GM12878 (cell line): ENCODE results near the gene SIRPD. TPM values are rescaled to one million over a fixed set of nuclear protein-coding genes. Genes with fewer than 3 reads are reported as not detected.

Source experiments
- ATAC-seq: fragments of 200-7000 bp; cut with Tn5 transposase; 3 replicates; pipeline ENCODE4 v1.9.1; 2020; ENCODE audit warnings: mild to moderate bottlenecking, moderate library complexity
- BruUV-seq: library from RNA; stranded (reverse); fragments of 400-500 nt; replicated peaks from 2 replicates; lab custom pipeline; 2021; lab: Mats Ljungman, UMichigan
- CTCF ChIA-PET: fragments of 300-600 bp; sonication (Branson Sonifier 250); formaldehyde crosslinking; extraction: SDS; loops from one replicate; lab custom pipeline; 2021; ENCODE audit warnings: inconsistent platforms; lab: Yijun Ruan, JAX
- POLR2A ChIA-PET: fragments of 350-600 bp; formaldehyde crosslinking; extraction: SDS; loops from one replicate; lab custom pipeline; 2021; ENCODE audit warnings: inconsistent platforms; lab: Charles Lee
- RAD21 ChIA-PET: fragments of 300-600 bp; sonication (Branson Sonifier 250); formaldehyde crosslinking; loops from one replicate; lab custom pipeline; 2023; ENCODE audit warnings: antibody characterized with exemption; ENCODE audit not compliant: unreplicated experiment; lab: Charles Lee
- SMC1A ChIA-PET: fragments of 300-600 bp; sonication (Branson Sonifier 250); formaldehyde crosslinking; loops from one replicate; lab custom pipeline; 2023; ENCODE audit not compliant: unreplicated experiment, uncharacterized antibody; lab: Charles Lee
- DNase-seq: peaks from one replicate; pipeline ENCODE4 v3.0.0-alpha.2; 2011; ENCODE audit warnings: low read depth, low spot score
- FAIRE-seq: peaks from 3 replicates; lab custom pipeline; 2011; peaks lifted over from hg19 to GRCh38; lab: Jason Lieb, UNC
- H2AFZ ChIP-seq: 2 replicates; pipeline ENCODE4 v1.6.0; 2011; ENCODE audit warnings: low read depth, low read length, control low read depth; ENCODE audit not compliant: control insufficient read depth
- H3K27ac ChIP-seq: 2 replicates; pipeline ENCODE4 v1.5.1; 2011; ENCODE audit warnings: control low read depth; ENCODE audit not compliant: control insufficient read depth, insufficient read depth
- H3K27me3 ChIP-seq, 2 experiments: replicated peaks in 1 of 2; 2 replicates each; pipeline versions ENCODE4 v1.6.0 to v1.6.1; 2011; ENCODE audit warnings: low read length in 1 of 2; ENCODE audit not compliant: control insufficient read depth in 2 of 2, insufficient read depth in 2 of 2
- H3K36me3 ChIP-seq, 2 experiments: 2 replicates each; pipeline ENCODE4 v1.5.1; 2011; ENCODE audit warnings: low read length in 1 of 2; ENCODE audit not compliant: control insufficient read depth in 2 of 2, insufficient read depth in 2 of 2
- H3K4me1 ChIP-seq: 2 replicates; pipeline ENCODE4 v1.6.1; 2011; ENCODE audit warnings: mild to moderate bottlenecking, low read length, moderate library complexity, mixed read lengths; ENCODE audit not compliant: control insufficient read depth, insufficient read depth
- H3K4me2 ChIP-seq: 2 replicates; pipeline ENCODE4 v1.6.0; 2011; ENCODE audit warnings: control low read depth; ENCODE audit not compliant: control insufficient read depth, insufficient read depth
- H3K4me3 ChIP-seq: fragments of 200-600 bp; sonication (generic); 2 replicates; pipeline ENCODE4 v1.5.1; 2016
- H3K79me2 ChIP-seq: 2 replicates; pipeline ENCODE4 v1.6.0; 2011; ENCODE audit warnings: low read length; ENCODE audit not compliant: control insufficient read depth, insufficient read depth
- H3K9ac ChIP-seq: 2 replicates; pipeline ENCODE4 v1.8.0; 2011; ENCODE audit warnings: low read length, control low read depth, mixed read lengths; ENCODE audit not compliant: control insufficient read depth, insufficient read depth
- H3K9me3 ChIP-seq: replicated peaks from 3 replicates; pipeline ENCODE4 v1.5.1; 2011; ENCODE audit warnings: mild to moderate bottlenecking, low read length; ENCODE audit not compliant: control insufficient read depth, insufficient read depth
- H4K20me1 ChIP-seq: 2 replicates; pipeline ENCODE4 v1.6.0; 2011; ENCODE audit not compliant: control insufficient read depth, insufficient read depth
- BRCA1 ChIP-seq: IDR thresholded peaks from 2 replicates; pipeline ENCODE4 v1.6.1; 2011; ENCODE audit warnings: low read depth, low read length, improper control_type of control experiment
- CBFB ChIP-seq: IDR thresholded peaks from 2 replicates; pipeline ENCODE4 v1.6.1; 2016; ENCODE audit warnings: antibody characterized with exemption, low read depth
- ESRRA ChIP-seq: IDR thresholded peaks from 2 replicates; pipeline ENCODE4 v1.6.1; 2012; ENCODE audit warnings: mild to moderate bottlenecking, low read length, improper control_type of control experiment
- EZH2 ChIP-seq: IDR thresholded peaks from 2 replicates; pipeline ENCODE4 v1.6.1; 2012; ENCODE audit warnings: low read depth, mild to moderate bottlenecking, control low read depth, inconsistent platforms, low read length, borderline replicate concordance; ENCODE audit not compliant: control insufficient read depth
- HSF1 ChIP-seq: fragments of 150-350 bp; IDR thresholded peaks from 2 replicates; pipeline ENCODE4 v1.6.1; 2014; ENCODE audit warnings: mild to moderate bottlenecking, low read depth, low read length
- IRF3 ChIP-seq: fragments of 450-650 bp; IDR thresholded peaks from 2 replicates; pipeline ENCODE4 v1.6.1; 2014; ENCODE audit warnings: mild to moderate bottlenecking
- IRF4 ChIP-seq: IDR thresholded peaks from 2 replicates; pipeline ENCODE4 v1.6.1; 2011; ENCODE audit warnings: low read depth, low read length
- JUND ChIP-seq: IDR thresholded peaks from 2 replicates; pipeline ENCODE4 v1.6.1; 2012; ENCODE audit warnings: low read depth, mild to moderate bottlenecking, low read length, improper control_type of control experiment, moderate library complexity
- KAT2A ChIP-seq: conservative IDR thresholded peaks from 2 replicates; pipeline ENCODE4 v1.6.1; 2011; ENCODE audit warnings: low read depth, low read length; ENCODE audit not compliant: control insufficient read depth
- KDM1A ChIP-seq: fragments of 200-600 bp; sonication (generic); IDR thresholded peaks from 2 replicates; pipeline ENCODE4 v1.6.1; 2016; ENCODE audit warnings: borderline replicate concordance
- NFYB ChIP-seq: IDR thresholded peaks from 2 replicates; pipeline ENCODE4 v1.6.1; 2011; ENCODE audit warnings: low read depth, mild to moderate bottlenecking, low read length, improper control_type of control experiment, moderate library complexity; ENCODE audit not compliant: insufficient read depth
- NR2C2 ChIP-seq: IDR thresholded peaks from 2 replicates; pipeline ENCODE4 v1.6.1; 2011; ENCODE audit warnings: borderline replicate concordance, low read depth; ENCODE audit not compliant: control insufficient read depth, insufficient read length
- PKNOX1 ChIP-seq: fragments of 450-650 bp; IDR thresholded peaks from 2 replicates; pipeline ENCODE4 v1.6.1; 2016; ENCODE audit warnings: mild to moderate bottlenecking
- RELA ChIP-seq: fragments of 450-650 bp; IDR thresholded peaks from 2 replicates; pipeline ENCODE4 v1.8.0; 2014; ENCODE audit warnings: borderline replicate concordance; ENCODE audit not compliant: partially characterized antibody
- TAF1 ChIP-seq: IDR thresholded peaks from 2 replicates; pipeline ENCODE4 v1.6.1; 2011; ENCODE audit warnings: mild to moderate bottlenecking, low read depth, low read length, borderline replicate concordance
- TCF7 ChIP-seq: IDR thresholded peaks from 2 replicates; pipeline ENCODE4 v1.6.1; 2014; ENCODE audit warnings: antibody characterized with exemption, borderline replicate concordance
- ZBED1 ChIP-seq: IDR thresholded peaks from 2 replicates; pipeline ENCODE4 v1.6.1; 2016; ENCODE audit warnings: borderline replicate concordance
- ZNF207 ChIP-seq: fragments of 450-650 bp; IDR thresholded peaks from 2 replicates; pipeline ENCODE4 v1.6.1; 2014; ENCODE audit warnings: antibody characterized with exemption, mild to moderate bottlenecking, borderline replicate concordance
- ZNF622 ChIP-seq: fragments of 450-650 bp; IDR thresholded peaks from 2 replicates; pipeline ENCODE4 v1.6.1; 2017; ENCODE audit warnings: mild to moderate bottlenecking, inconsistent platforms
- WGBS: methylation state at CpG from one replicate; pipeline ENCODE4 v1.1.6; 2016; ENCODE audit warnings: low lambda C conversion rate; ENCODE audit not compliant: insufficient replicate concordance, insufficient coverage; ENCODE audit errors: missing lambda C conversion rate; 5-methylcytosine and 5-hydroxymethylcytosine counted together
- in situ Hi-C: fragments of 300-500 bp; cut with MboI; formaldehyde crosslinking; loops from 9 replicates; pipeline ENCODE4 v1.14.3; 2018; ENCODE audit warnings: mixed read lengths
- intact Hi-C: fragments of 100-400 bp; cut with micrococcal nuclease; formaldehyde crosslinking; loops from one replicate; pipeline ENCODE4 v1.14.2; 2022; ENCODE audit not compliant: unreplicated experiment
- polyA plus RNA-seq, 11 experiments: library from polyadenylated mRNA; depleted of rRNA in 4 of 11; unstranded in 6 of 11; stranded (reverse) in 5 of 11; fragments of >200 nt; fragmentation: Nextera tagmentation in 4 of 11; fragmentation: Illumina TruSeq in 1 of 11; extraction: Ambion mirVana in 4 of 11; extraction: Trizol in 1 of 11; gene quantifications; 1 replicate in 1 of 11; 2 replicates in 10 of 11; pipeline versions ENCODE4 v1.2.1 to v1.2.3, GENCODE V29; 2011 to 2016; ENCODE audit warnings: inconsistent platforms in 2 of 11, missing spikeins in 2 of 11, low read depth in 1 of 11
- total RNA-seq, 4 experiments: library from RNA; depleted of rRNA in 3 of 4; stranded (reverse); fragments of >200 nt in 3 of 4; fragmentation: Illumina TruSeq in 1 of 4; extraction: Trizol in 1 of 4; gene quantifications; 2 replicates each; pipeline versions ENCODE4 v1.2.1 to v1.2.3, GENCODE V29; 2013 to 2021

SIRPD gene
- total and polyA plus RNA-seq, 10 of the 15 experiments (the other 5 are each of a cell fraction or from before 2014, with no cell fraction given), result 0.10 to 1.6 (median 0.88) TPM

- intact Hi-C loops, result no loop called here
- ChIA-PET POLR2A (no interaction called here), SMC1A (no interaction called here), RAD21 (no interaction called here), CTCF (no interaction called here)
- no peaks in the 10 kb centered on the region for H3K79me2 ChIP-seq
- FAIRE-seq (no peak), DNase-seq (no peak)
- no peaks in the 10 kb centered on the region for H3K4me1 ChIP-seq
- H3K27ac ChIP-seq, result no peak overlapping the region
- no peak overlapping the region for H2AFZ ChIP-seq
- H3K9ac ChIP-seq, result no peak overlapping the region
- H3K4me3 ChIP-seq, result no peak overlapping the region
- TF ChIP-seq ZBED1, result no peak
- no peak for TF ChIP-seq NFYB
- TF ChIP-seq ZNF207, result no peak
- no peak for TF ChIP-seq NR2C2
- no peak for TF ChIP-seq KDM1A
- no peak for TF ChIP-seq KAT2A
- no peak for TF ChIP-seq BRCA1
- TF ChIP-seq CBFB, result no peak
- no peak for TF ChIP-seq ZNF622
- TF ChIP-seq TAF1, result no peak
- no peak for TF ChIP-seq IRF4
- no peak for TF ChIP-seq JUND
- TF ChIP-seq TCF7, result no peak
- TF ChIP-seq IRF3, result no peak
- no peak for TF ChIP-seq ESRRA
- no peak for TF ChIP-seq HSF1
- TF ChIP-seq RELA, result no peak
- TF ChIP-seq PKNOX1, result no peak
- no peak for TF ChIP-seq EZH2
- TF ChIP-seq, all 136 proteins: peak for 0
- Histone ChIP-seq H3K36me3 (no peaks in the 10 kb centered on the region; a peak in 1 of 4 replicates), H3K27me3 (no peaks in the 10 kb centered on the region), H3K9me3 (peaks cover 2% of the 10 kb centered on the region; the same call in 2 of the 3 replicates), H3K4me2 (no peak overlapping the region), H4K20me1 (no peaks in the 10 kb centered on the region)
- in situ Hi-C loops, result no loop called here
- WGBS, result 59% methylated on average over 6 of the region's 6 CpGs
- no TSS peak for BruUV-seq
- ATAC-seq, result no peak
These were observed 10.1 kb upstream of the SIRPD start for GRCh38 chr20:1567392-1568162.
